Measurements from ENCODE around the gene RELB.

GRCh38 chr19:44961821-44962220, 39.4 kb upstream of the RELB start:
- TF ChIP-seq POLR2A (IDR thresholded peaks at IDR 0.05; ENCODE audit: low read depth, low read length) (no peak), SPI1 (IDR thresholded peaks at IDR 0.05; ENCODE audit: low read depth, low read length) (no peak), POLR2AphosphoS5 (IDR thresholded peaks at IDR 0.05; ENCODE audit: low read depth, low read length) (no peak), TAF1 (IDR thresholded peaks at IDR 0.05; ENCODE audit: low read depth, low read length) (no peak)
